ENCODE measurements around the gene PARD3B.

DNA sequence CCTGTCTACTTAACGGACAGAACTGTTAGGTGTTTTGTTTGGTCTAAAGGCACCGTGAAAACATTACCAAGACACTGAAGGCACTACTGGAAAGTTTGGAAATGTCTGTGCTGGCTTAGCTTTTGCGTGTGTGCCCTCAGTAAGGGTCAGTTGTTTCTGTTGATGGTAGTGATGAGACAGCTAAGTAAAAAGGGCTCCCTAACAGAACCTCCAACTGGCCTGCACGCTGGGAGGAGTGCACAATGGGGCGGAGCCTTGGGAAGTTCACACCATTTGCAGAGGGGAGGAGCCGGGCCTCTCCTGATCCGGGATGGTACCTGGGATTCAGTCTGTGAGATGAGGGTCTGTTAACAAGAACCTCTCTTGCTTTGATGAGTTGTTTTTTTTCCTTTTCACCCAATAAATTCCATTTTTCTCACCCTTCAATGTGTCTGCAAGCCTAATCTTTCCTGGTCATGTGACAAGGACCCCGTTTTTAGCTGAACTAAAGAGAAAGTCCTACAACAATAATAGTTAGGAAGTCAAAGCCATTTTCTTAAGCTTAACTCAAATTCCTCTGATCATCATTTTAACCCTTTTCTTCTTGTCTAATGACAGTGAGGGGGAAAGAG lies 368.7 kb downstream of the PARD3B start:
- TF ChIP-seq, protein P1, sequence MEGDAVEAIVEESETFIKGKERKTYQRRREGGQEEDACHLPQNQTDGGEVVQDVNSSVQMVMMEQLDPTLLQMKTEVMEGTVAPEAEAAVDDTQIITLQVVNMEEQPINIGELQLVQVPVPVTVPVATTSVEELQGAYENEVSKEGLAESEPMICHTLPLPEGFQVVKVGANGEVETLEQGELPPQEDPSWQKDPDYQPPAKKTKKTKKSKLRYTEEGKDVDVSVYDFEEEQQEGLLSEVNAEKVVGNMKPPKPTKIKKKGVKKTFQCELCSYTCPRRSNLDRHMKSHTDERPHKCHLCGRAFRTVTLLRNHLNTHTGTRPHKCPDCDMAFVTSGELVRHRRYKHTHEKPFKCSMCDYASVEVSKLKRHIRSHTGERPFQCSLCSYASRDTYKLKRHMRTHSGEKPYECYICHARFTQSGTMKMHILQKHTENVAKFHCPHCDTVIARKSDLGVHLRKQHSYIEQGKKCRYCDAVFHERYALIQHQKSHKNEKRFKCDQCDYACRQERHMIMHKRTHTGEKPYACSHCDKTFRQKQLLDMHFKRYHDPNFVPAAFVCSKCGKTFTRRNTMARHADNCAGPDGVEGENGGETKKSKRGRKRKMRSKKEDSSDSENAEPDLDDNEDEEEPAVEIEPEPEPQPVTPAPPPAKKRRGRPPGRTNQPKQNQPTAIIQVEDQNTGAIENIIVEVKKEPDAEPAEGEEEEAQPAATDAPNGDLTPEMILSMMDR (conservative IDR thresholded peaks at IDR 0.05; ENCODE audit: low read depth in 2 of 2): no peak
- TF ChIP-seq POLR2AphosphoS5 (IDR thresholded peaks at IDR 0.05; ENCODE audit: low read depth) (no peak), EZH2 (IDR thresholded peaks at IDR 0.05; ENCODE audit: low read depth, unreplicated experiment) (no peak), JUNB (IDR thresholded peaks at IDR 0.05; ENCODE audit: unreplicated experiment) (no peak), ZNF114 (CRISPR knock-in tag; IDR thresholded peaks at IDR 0.05) (no peak), CREB1 (CRISPR knock-in tag; IDR thresholded peaks at IDR 0.05; ENCODE audit: low read depth) (no peak), EZH2phosphoT487 (IDR thresholded peaks at IDR 0.05; ENCODE audit: unreplicated experiment) (no peak)
- TF ChIP-seq, protein P2, sequence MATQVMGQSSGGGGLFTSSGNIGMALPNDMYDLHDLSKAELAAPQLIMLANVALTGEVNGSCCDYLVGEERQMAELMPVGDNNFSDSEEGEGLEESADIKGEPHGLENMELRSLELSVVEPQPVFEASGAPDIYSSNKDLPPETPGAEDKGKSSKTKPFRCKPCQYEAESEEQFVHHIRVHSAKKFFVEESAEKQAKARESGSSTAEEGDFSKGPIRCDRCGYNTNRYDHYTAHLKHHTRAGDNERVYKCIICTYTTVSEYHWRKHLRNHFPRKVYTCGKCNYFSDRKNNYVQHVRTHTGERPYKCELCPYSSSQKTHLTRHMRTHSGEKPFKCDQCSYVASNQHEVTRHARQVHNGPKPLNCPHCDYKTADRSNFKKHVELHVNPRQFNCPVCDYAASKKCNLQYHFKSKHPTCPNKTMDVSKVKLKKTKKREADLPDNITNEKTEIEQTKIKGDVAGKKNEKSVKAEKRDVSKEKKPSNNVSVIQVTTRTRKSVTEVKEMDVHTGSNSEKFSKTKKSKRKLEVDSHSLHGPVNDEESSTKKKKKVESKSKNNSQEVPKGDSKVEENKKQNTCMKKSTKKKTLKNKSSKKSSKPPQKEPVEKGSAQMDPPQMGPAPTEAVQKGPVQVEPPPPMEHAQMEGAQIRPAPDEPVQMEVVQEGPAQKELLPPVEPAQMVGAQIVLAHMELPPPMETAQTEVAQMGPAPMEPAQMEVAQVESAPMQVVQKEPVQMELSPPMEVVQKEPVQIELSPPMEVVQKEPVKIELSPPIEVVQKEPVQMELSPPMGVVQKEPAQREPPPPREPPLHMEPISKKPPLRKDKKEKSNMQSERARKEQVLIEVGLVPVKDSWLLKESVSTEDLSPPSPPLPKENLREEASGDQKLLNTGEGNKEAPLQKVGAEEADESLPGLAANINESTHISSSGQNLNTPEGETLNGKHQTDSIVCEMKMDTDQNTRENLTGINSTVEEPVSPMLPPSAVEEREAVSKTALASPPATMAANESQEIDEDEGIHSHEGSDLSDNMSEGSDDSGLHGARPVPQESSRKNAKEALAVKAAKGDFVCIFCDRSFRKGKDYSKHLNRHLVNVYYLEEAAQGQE (IDR thresholded peaks at IDR 0.05; ENCODE audit: unreplicated experiment): no peak
- TF ChIP-seq, protein P3, sequence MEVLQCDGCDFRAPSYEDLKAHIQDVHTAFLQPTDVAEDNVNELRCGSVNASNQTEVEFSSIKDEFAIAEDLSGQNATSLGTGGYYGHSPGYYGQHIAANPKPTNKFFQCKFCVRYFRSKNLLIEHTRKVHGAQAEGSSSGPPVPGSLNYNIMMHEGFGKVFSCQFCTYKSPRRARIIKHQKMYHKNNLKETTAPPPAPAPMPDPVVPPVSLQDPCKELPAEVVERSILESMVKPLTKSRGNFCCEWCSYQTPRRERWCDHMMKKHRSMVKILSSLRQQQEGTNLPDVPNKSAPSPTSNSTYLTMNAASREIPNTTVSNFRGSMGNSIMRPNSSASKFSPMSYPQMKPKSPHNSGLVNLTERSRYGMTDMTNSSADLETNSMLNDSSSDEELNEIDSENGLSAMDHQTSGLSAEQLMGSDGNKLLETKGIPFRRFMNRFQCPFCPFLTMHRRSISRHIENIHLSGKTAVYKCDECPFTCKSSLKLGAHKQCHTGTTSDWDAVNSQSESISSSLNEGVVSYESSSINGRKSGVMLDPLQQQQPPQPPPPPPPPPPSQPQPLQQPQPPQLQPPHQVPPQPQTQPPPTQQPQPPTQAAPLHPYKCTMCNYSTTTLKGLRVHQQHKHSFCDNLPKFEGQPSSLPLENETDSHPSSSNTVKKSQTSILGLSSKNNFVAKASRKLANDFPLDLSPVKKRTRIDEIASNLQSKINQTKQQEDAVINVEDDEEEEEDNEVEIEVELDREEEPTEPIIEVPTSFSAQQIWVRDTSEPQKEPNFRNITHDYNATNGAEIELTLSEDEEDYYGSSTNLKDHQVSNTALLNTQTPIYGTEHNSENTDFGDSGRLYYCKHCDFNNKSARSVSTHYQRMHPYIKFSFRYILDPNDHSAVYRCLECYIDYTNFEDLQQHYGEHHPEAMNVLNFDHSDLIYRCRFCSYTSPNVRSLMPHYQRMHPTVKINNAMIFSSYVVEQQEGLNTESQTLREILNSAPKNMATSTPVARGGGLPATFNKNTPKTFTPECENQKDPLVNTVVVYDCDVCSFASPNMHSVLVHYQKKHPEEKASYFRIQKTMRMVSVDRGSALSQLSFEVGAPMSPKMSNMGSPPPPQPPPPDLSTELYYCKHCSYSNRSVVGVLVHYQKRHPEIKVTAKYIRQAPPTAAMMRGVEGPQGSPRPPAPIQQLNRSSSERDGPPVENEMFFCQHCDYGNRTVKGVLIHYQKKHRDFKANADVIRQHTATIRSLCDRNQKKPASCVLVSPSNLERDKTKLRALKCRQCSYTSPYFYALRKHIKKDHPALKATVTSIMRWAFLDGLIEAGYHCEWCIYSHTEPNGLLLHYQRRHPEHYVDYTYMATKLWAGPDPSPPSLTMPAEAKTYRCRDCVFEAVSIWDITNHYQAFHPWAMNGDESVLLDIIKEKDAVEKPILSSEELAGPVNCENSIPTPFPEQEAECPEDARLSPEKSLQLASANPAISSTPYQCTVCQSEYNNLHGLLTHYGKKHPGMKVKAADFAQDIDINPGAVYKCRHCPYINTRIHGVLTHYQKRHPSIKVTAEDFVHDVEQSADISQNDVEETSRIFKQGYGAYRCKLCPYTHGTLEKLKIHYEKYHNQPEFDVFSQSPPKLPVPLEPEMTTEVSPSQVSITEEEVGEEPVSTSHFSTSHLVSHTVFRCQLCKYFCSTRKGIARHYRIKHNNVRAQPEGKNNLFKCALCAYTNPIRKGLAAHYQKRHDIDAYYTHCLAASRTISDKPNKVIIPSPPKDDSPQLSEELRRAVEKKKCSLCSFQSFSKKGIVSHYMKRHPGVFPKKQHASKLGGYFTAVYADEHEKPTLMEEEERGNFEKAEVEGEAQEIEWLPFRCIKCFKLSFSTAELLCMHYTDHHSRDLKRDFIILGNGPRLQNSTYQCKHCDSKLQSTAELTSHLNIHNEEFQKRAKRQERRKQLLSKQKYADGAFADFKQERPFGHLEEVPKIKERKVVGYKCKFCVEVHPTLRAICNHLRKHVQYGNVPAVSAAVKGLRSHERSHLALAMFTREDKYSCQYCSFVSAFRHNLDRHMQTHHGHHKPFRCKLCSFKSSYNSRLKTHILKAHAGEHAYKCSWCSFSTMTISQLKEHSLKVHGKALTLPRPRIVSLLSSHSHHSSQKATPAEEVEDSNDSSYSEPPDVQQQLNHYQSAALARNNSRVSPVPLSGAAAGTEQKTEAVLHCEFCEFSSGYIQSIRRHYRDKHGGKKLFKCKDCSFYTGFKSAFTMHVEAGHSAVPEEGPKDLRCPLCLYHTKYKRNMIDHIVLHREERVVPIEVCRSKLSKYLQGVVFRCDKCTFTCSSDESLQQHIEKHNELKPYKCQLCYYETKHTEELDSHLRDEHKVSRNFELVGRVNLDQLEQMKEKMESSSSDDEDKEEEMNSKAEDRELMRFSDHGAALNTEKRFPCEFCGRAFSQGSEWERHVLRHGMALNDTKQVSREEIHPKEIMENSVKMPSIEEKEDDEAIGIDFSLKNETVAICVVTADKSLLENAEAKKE (CRISPR knock-in tag; IDR thresholded peaks at IDR 0.05): no peak
